Uterus (tissue), 2 donors: Measurements from ENCODE around the gene ADAMTS4.

Experiments
- POLR2A ChIP-seq, 2 donors: fragments of 450-650 bp; IDR thresholded peaks; one replicate each; pipeline ENCODE4 v1.6.1; 2016; ENCODE audit warnings: antibody characterized with exemption in 2 of 2, mild to moderate bottlenecking in 1 of 2, moderate library complexity in 1 of 2
- TF ChIP-seq, protein P1 (sequence below), 4 experiments: fragments of 200-600 bp in 2 of 4; fragments of 450-650 bp in 2 of 4; sonication (generic) in 2 of 4; IDR thresholded peaks; one replicate each; pipeline ENCODE4 v1.5.1; 2016 to 2019; ENCODE audit warnings: antibody characterized with exemption in 4 of 4, mild to moderate bottlenecking in 2 of 4, moderate library complexity in 1 of 4

DNA sequence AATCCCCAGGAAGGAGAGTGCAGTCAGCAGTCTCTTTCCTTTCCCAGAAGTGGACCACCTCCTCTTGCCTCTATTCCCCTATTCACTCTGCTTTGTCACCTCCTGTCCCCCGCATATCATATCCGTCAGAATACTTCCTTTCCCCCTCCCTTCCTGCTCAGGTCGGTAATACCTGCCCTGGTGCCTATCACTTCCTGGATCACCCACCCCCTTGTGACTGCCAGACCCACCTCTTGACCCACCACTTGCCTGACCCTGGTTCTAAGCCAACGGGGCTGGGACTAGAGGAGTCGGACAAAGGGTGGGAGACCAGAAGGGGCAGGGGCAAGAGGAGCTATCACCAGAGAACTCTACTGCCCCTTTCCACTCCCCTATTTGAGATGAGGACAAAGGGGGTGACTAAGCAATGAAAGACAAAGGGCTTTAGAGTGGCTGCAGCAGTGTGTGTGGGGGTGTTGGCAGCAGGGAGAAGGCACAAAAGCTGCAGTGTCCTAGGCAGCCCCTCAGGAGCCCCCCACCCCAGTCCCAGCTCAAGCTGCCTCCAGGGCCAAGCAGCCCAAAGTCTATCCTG is 1.7 kb upstream of the ADAMTS4 start:
- TF ChIP-seq, protein P1, sequence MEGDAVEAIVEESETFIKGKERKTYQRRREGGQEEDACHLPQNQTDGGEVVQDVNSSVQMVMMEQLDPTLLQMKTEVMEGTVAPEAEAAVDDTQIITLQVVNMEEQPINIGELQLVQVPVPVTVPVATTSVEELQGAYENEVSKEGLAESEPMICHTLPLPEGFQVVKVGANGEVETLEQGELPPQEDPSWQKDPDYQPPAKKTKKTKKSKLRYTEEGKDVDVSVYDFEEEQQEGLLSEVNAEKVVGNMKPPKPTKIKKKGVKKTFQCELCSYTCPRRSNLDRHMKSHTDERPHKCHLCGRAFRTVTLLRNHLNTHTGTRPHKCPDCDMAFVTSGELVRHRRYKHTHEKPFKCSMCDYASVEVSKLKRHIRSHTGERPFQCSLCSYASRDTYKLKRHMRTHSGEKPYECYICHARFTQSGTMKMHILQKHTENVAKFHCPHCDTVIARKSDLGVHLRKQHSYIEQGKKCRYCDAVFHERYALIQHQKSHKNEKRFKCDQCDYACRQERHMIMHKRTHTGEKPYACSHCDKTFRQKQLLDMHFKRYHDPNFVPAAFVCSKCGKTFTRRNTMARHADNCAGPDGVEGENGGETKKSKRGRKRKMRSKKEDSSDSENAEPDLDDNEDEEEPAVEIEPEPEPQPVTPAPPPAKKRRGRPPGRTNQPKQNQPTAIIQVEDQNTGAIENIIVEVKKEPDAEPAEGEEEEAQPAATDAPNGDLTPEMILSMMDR (IDR thresholded peaks at IDR 0.05), result no peak
- TF ChIP-seq POLR2A (IDR thresholded peaks at IDR 0.05), result no peak
